ENCODE measurements around the gene MAML3. TPM values are rescaled to one million over a fixed set of nuclear protein-coding genes. Genes with fewer than 3 reads are reported as not detected.

The MAML3 gene
- total RNA-seq, 2 experiments from 2014 or later, result 2.0 to 2.4 TPM

- no peak for ATAC-seq
- intact Hi-C loops (cut with micrococcal nuclease), result no loop called here
- CTCF ChIA-PET, result no interaction called here
Observed at GRCh38 chr4:139814323-139815015, 339.5 kb downstream of the MAML3 start.

DNA sequence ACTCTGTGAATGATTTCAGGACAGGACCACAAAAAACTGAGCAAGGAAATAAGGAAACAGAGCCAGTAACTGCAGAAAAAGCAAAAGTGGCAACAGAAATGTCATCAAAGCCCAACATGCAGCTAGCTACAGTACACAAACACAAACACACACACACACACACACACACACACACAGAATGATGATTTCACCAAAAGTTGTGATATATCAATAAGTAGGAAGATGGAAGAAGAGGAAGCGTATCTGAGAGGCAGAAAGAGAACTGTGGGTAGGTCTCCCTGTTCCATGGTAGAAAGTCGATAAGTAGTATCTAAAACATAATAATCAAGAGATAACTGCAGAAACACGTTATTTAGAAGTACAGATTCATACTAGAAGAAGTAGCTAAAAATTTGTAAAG, 340.1 kb downstream of the MAML3 start:
- ATAC-seq (no peak), DNase-seq (no peak)
- H3K4me1 Mint-ChIP-seq (ENCODE audit: low read depth), result peaks cover 4% of the 10 kb centered on the region
- ChIA-PET POLR2A (no interaction called here), CTCF (no interaction called here)
- TF ChIP-seq, protein P1, sequence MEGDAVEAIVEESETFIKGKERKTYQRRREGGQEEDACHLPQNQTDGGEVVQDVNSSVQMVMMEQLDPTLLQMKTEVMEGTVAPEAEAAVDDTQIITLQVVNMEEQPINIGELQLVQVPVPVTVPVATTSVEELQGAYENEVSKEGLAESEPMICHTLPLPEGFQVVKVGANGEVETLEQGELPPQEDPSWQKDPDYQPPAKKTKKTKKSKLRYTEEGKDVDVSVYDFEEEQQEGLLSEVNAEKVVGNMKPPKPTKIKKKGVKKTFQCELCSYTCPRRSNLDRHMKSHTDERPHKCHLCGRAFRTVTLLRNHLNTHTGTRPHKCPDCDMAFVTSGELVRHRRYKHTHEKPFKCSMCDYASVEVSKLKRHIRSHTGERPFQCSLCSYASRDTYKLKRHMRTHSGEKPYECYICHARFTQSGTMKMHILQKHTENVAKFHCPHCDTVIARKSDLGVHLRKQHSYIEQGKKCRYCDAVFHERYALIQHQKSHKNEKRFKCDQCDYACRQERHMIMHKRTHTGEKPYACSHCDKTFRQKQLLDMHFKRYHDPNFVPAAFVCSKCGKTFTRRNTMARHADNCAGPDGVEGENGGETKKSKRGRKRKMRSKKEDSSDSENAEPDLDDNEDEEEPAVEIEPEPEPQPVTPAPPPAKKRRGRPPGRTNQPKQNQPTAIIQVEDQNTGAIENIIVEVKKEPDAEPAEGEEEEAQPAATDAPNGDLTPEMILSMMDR (IDR thresholded peaks at IDR 0.05), result no peak
- H3K27ac Mint-ChIP-seq, result no peak overlapping the region
- H3K9me3 Mint-ChIP-seq, result peaks cover 4% of the 10 kb centered on the region
- H3K4me3 Mint-ChIP-seq, result no peak overlapping the region
- H3K27me3 Mint-ChIP-seq, result no peaks in the 10 kb centered on the region
- no peaks in the 10 kb centered on the region for H3K36me3 Mint-ChIP-seq (ENCODE audit: low read depth)
- intact Hi-C loops (cut with micrococcal nuclease), result no loop called here

More at GRCh38 chr4:139814323-139815015, 339.5 kb downstream of the MAML3 start:
- H3K36me3 Mint-ChIP-seq (ENCODE audit: low read depth), result no peaks in the 10 kb centered on the region
- H3K9me3 Mint-ChIP-seq, result peaks cover 4% of the 10 kb centered on the region
- no peaks in the 10 kb centered on the region for H3K27me3 Mint-ChIP-seq
- H3K4me3 Mint-ChIP-seq, result no peak overlapping the region
- no peak for DNase-seq
- no peak overlapping the region for H3K27ac Mint-ChIP-seq
- TF ChIP-seq, protein P1 (IDR thresholded peaks at IDR 0.05), result no peak
- POLR2A ChIA-PET, result no interaction called here
- H3K4me1 Mint-ChIP-seq (ENCODE audit: low read depth), result peaks cover 4% of the 10 kb centered on the region

DNA sequence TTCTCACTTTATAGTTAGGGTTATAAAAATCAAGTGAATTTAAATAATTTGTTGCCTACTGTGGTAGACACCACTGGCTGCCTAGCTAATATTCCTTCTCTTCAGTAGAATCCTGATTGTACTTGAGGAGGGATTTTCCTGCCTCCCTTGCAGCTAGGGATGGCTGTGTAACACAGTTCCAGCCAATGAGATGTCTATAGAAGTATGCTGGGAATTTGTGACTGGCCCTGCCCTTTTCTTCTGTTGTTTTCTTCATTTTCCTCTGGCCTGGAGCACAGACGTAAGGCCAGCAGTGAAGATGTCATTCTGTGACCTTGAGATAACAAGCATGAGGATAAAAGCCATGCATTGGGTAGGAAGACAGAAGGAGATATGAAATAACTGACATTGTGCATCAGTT, 343.3 kb downstream of the MAML3 start:
- ChIA-PET POLR2A (no interaction called here), CTCF (no interaction called here)
- no peaks in the 10 kb centered on the region for H3K27me3 Mint-ChIP-seq
- ATAC-seq (no peak), DNase-seq (no peak)
- no peaks in the 10 kb centered on the region for H3K36me3 Mint-ChIP-seq (ENCODE audit: low read depth)
- TF ChIP-seq, protein P1 (IDR thresholded peaks at IDR 0.05), result no peak
- no peak overlapping the region for H3K27ac Mint-ChIP-seq
- intact Hi-C loops (cut with micrococcal nuclease), result no loop called here
- peaks cover 4% of the 10 kb centered on the region for H3K9me3 Mint-ChIP-seq
- no peaks in the 10 kb centered on the region for H3K4me1 Mint-ChIP-seq (ENCODE audit: low read depth)
- H3K4me3 Mint-ChIP-seq, result no peak overlapping the region

GRCh38 chr4:139809757-139810140, 344.2 kb downstream of the MAML3 start:
- Mint-ChIP-seq H3K9me3 (peaks cover 4% of the 10 kb centered on the region), H3K4me3 (no peak overlapping the region), H3K27ac (no peak overlapping the region), H3K4me1 (ENCODE audit: low read depth) (no peaks in the 10 kb centered on the region), H3K36me3 (ENCODE audit: low read depth) (no peaks in the 10 kb centered on the region), H3K27me3 (no peaks in the 10 kb centered on the region)
- TF ChIP-seq, protein P1 (IDR thresholded peaks at IDR 0.05), result no peak
- CTCF ChIA-PET, result no interaction called here
- intact Hi-C loops (cut with micrococcal nuclease), result no loop called here
- ATAC-seq (no peak), DNase-seq (no peak)
- POLR2A ChIA-PET, result interaction anchor here (0.6 kb wide), 1 partner anchor 158 kb away, joined by 3 read pairs; no protein-coding TSS in a partner anchor

DNA sequence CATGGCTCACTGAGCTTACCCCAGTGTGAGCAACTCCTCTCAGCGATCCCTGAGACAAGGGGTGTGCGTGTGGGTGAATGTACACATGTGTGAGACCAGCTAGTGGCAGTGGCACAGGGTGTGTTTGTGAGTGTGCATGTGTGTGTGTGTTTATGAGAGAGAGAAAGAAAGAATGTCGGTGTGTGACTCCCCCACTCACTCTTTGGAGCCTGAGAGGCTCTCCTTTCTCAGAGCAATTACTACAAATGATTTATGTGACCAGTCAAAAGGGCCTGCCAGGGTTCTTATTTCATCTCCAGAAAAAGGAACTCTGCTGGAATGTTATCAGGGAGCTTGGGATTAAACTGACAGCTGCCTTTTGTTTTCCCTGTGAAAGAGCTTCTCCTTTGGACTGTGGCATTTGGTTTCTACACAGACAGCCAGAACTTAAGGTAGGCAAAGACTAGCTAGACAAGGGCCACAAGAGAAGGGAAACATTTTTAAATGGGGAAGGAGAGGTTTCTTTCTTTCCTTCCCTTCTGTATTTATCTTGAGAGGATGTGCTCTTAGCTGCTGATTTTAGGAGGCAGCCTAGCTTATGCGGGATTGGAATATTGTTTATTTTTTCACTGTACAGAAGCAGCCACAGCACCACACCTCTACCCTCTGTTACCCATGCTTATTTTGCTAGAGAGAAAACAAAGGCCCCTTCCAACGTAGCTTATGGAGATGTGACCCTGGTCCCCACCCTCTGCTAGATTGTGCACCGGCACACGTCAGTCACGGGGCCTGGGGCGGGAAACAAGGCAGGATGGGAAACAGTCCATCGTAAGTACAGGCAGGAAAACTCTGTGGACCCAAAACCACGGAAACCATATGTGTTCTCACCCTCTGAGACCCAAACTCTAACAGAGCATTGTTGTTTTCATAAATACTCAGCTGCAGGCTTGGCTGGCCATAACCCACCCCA, 344.9 kb downstream of the MAML3 start:
- POLR2A ChIA-PET, result no interaction called here
- Mint-ChIP-seq H3K4me1 (ENCODE audit: low read depth) (no peaks in the 10 kb centered on the region), H3K36me3 (ENCODE audit: low read depth) (no peaks in the 10 kb centered on the region), H3K9me3 (peaks cover 4% of the 10 kb centered on the region), H3K27me3 (no peaks in the 10 kb centered on the region), H3K4me3 (no peak overlapping the region), H3K27ac (no peak overlapping the region)
- DNase-seq (no peak), ATAC-seq (no peak)
- CTCF ChIA-PET, result no interaction called here
- intact Hi-C loops (cut with micrococcal nuclease), result no loop called here
- TF ChIP-seq, protein P1 (IDR thresholded peaks at IDR 0.05), result no peak

Data from activated CD8-positive, alpha-beta T cell treated with anti-CD3 and anti-CD28 coated beads for 36 hours (primary cell).